Measurements from ENCODE around the gene ZNF45. TPM values are rescaled to one million over a fixed set of nuclear protein-coding genes. Genes with fewer than 3 reads are reported as not detected.

Gene ZNF45
- total and polyA plus RNA-seq, 2 of the 4 experiments (the other 2 are of a cell fraction) = 7.6 to 18.1 TPM

DNA sequence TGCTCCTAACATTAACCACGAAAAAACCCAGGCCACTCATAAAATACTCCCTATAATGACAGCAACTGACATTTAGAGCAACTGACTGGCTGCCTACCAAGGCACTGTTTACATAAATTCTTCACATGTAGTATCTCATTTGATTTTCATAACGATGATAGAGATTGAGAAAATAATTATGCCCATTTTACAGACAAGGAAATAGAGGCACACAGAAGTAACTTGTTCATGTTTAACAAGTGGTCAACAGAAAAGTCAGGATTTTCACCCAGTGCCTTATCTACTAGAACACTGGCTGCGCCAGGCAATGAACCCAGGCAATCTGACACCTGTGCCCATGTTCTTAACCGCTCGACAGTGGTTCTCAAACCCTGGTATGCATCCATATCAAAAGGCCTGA is 6.3 kb downstream of the ZNF45 start:
- WGBS, 2 experiments (ENCODE audit: extremely low coverage in 2 of 2, insufficient read length in 1 of 2) = 100% methylated on average over 2 of the region's 5 CpGs; no CpG with 5 or more reads in 1 of the 2 experiments
- H3K9ac ChIP-seq (ENCODE audit: low read depth, low read length) = no peak overlapping the region
- ATAC-seq (ENCODE audit: low read depth) (no peak), DNase-seq (no peak)
- H2BK5ac ChIP-seq (ENCODE audit: low read depth, low read length, poor library complexity, severe bottlenecking) = no peak overlapping the region
- peaks cover 10 to 11% of the 10 kb centered on the region in 2 experiments; a peak in 3 of 4 replicates for H3K79me1 ChIP-seq (ENCODE audit: low read depth in 1 of 2, low read length in 2 of 2)
- H3K14ac ChIP-seq (replicated peaks; ENCODE audit: low read depth, low read length) = no peak overlapping the region
- no peak overlapping the region for H2AK9ac ChIP-seq (replicated peaks; ENCODE audit: low read depth, low read length, poor library complexity)
- BruUV-seq (replicated peaks) = no TSS peak
- no peak overlapping the region for H2BK120ac ChIP-seq (ENCODE audit: low read depth, low read length)
- CTCF ChIA-PET = no interaction called here
- H3K27me3 ChIP-seq (ENCODE audit: control insufficient read depth, insufficient read depth, low read length) = no peaks in the 10 kb centered on the region
- H3K4me3 ChIP-seq (ENCODE audit: insufficient read depth, low read depth, low read length) = no peak overlapping the region
- H2BK15ac ChIP-seq (ENCODE audit: low read depth, low read length) = no peak overlapping the region
- no peak overlapping the region for H3K4me2 ChIP-seq (ENCODE audit: low read depth, low read length)
- no peaks in the 10 kb centered on the region for H3K9me1 ChIP-seq (ENCODE audit: insufficient read depth, low read length)
- H3K23ac ChIP-seq (ENCODE audit: low read depth, low read length) = no peak overlapping the region
- no peak overlapping the region for H2AFZ ChIP-seq (replicated peaks; ENCODE audit: low read length, poor library complexity)
- TF ChIP-seq MAFK (IDR thresholded peaks at IDR 0.05; ENCODE audit: low read depth, low read length) = no peak
- no peak for TF ChIP-seq POLR2A (IDR thresholded peaks at IDR 0.05; ENCODE audit: low read depth, low read length)
- no peak for TF ChIP-seq CHD1 (IDR thresholded peaks at IDR 0.05; ENCODE audit: low read depth, low read length)
- TF ChIP-seq NFE2L2 (IDR thresholded peaks at IDR 0.05; ENCODE audit: low read depth, low read length) = no peak
- no peak for TF ChIP-seq SMC3 (IDR thresholded peaks at IDR 0.05; ENCODE audit: low read depth, low read length)
- no peak for TF ChIP-seq MXI1 (IDR thresholded peaks at IDR 0.05; ENCODE audit: borderline replicate concordance, low read depth, low read length)
- no peak for TF ChIP-seq MAZ (IDR thresholded peaks at IDR 0.05; ENCODE audit: borderline replicate concordance, low read depth, low read length)
- TF ChIP-seq, protein P1, sequence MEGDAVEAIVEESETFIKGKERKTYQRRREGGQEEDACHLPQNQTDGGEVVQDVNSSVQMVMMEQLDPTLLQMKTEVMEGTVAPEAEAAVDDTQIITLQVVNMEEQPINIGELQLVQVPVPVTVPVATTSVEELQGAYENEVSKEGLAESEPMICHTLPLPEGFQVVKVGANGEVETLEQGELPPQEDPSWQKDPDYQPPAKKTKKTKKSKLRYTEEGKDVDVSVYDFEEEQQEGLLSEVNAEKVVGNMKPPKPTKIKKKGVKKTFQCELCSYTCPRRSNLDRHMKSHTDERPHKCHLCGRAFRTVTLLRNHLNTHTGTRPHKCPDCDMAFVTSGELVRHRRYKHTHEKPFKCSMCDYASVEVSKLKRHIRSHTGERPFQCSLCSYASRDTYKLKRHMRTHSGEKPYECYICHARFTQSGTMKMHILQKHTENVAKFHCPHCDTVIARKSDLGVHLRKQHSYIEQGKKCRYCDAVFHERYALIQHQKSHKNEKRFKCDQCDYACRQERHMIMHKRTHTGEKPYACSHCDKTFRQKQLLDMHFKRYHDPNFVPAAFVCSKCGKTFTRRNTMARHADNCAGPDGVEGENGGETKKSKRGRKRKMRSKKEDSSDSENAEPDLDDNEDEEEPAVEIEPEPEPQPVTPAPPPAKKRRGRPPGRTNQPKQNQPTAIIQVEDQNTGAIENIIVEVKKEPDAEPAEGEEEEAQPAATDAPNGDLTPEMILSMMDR (conservative IDR thresholded peaks at IDR 0.05; ENCODE audit: low read depth, low read length) = no peak
- no peak for TF ChIP-seq RCOR1 (IDR thresholded peaks at IDR 0.05; ENCODE audit: insufficient replicate concordance, low read length)
- no peak for TF ChIP-seq FOS (IDR thresholded peaks at IDR 0.05; ENCODE audit: low read depth, low read length)
- TF ChIP-seq, protein P2, sequence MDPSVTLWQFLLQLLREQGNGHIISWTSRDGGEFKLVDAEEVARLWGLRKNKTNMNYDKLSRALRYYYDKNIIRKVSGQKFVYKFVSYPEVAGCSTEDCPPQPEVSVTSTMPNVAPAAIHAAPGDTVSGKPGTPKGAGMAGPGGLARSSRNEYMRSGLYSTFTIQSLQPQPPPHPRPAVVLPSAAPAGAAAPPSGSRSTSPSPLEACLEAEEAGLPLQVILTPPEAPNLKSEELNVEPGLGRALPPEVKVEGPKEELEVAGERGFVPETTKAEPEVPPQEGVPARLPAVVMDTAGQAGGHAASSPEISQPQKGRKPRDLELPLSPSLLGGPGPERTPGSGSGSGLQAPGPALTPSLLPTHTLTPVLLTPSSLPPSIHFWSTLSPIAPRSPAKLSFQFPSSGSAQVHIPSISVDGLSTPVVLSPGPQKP (IDR thresholded peaks at IDR 0.05; ENCODE audit: borderline replicate concordance, low read depth, low read length) = no peak
- TF ChIP-seq RFX5 (IDR thresholded peaks at IDR 0.05; ENCODE audit: low read depth, low read length) = no peak
- no peak for TF ChIP-seq RAD21 (IDR thresholded peaks at IDR 0.05; ENCODE audit: low read length)
- TF ChIP-seq CEBPB (IDR thresholded peaks at IDR 0.05; ENCODE audit: low read depth, low read length) = no peak
- TF ChIP-seq BHLHE40 (IDR thresholded peaks at IDR 0.05; ENCODE audit: low read depth, low read length) = no peak
- TF ChIP-seq, protein P3, sequence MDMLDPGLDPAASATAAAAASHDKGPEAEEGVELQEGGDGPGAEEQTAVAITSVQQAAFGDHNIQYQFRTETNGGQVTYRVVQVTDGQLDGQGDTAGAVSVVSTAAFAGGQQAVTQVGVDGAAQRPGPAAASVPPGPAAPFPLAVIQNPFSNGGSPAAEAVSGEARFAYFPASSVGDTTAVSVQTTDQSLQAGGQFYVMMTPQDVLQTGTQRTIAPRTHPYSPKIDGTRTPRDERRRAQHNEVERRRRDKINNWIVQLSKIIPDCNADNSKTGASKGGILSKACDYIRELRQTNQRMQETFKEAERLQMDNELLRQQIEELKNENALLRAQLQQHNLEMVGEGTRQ (IDR thresholded peaks at IDR 0.05; ENCODE audit: low read depth, low read length) = no peak
- no peak overlapping the region for H2AK5ac ChIP-seq (ENCODE audit: low read depth, low read length)
- no peak overlapping the region for H4K5ac ChIP-seq (ENCODE audit: low read depth, low read length)
- H3K56ac ChIP-seq (ENCODE audit: extremely low read depth, insufficient read depth, low read length) = no peak overlapping the region
- in situ Hi-C loops (cut with MboI; ENCODE audit: low sequenced_read_pairs) (no loop called here), intact Hi-C loops (cut with micrococcal nuclease) (no loop called here), dilution Hi-C loops (cut with HindIII; ENCODE audit: low sequenced_read_pairs, unreplicated experiment) (no loop called here)
- no peak overlapping the region for H3K27ac ChIP-seq (ENCODE audit: insufficient read depth, low read length)
- no peaks in the 10 kb centered on the region for H3K9me3 ChIP-seq (ENCODE audit: control insufficient read depth, insufficient read depth, low read length)
- no peak overlapping the region for H2BK20ac ChIP-seq (ENCODE audit: low read depth, low read length)
- H4K20me1 ChIP-seq (ENCODE audit: insufficient read depth, low read length) = no peaks in the 10 kb centered on the region
- POLR2A ChIA-PET (ENCODE audit: unreplicated experiment) = no interaction called here
- H4K8ac ChIP-seq (ENCODE audit: low read depth in 2 of 2, low read length in 2 of 2) = no peak overlapping the region
- peaks cover 36% of the 10 kb centered on the region for H3K36me3 ChIP-seq (ENCODE audit: control insufficient read depth, insufficient read depth, low read length)
- no peak overlapping the region for H4K91ac ChIP-seq (ENCODE audit: insufficient read depth, low read depth, low read length)
- H3K4me1 ChIP-seq (ENCODE audit: control insufficient read depth, insufficient read depth, low read length) = no peaks in the 10 kb centered on the region
- H3K18ac ChIP-seq (ENCODE audit: low read depth, low read length) = no peak overlapping the region
- no peak overlapping the region for H3K4ac ChIP-seq (ENCODE audit: low read depth, low read length)
